SK-N-MC (cell line): ENCODE data around the gene NDC1.

Experiments
- EZH2 ChIP-seq: fragments of 200-600 bp; sonication (generic); IDR thresholded peaks from one replicate; pipeline ENCODE4 v1.6.1; 2017; ENCODE audit warnings: antibody characterized with exemption
- POLR2AphosphoS5 ChIP-seq: IDR thresholded peaks from 2 replicates; pipeline ENCODE4 v1.6.1; 2012; ENCODE audit warnings: mild to moderate bottlenecking, low read depth, low read length, borderline replicate concordance

DNA sequence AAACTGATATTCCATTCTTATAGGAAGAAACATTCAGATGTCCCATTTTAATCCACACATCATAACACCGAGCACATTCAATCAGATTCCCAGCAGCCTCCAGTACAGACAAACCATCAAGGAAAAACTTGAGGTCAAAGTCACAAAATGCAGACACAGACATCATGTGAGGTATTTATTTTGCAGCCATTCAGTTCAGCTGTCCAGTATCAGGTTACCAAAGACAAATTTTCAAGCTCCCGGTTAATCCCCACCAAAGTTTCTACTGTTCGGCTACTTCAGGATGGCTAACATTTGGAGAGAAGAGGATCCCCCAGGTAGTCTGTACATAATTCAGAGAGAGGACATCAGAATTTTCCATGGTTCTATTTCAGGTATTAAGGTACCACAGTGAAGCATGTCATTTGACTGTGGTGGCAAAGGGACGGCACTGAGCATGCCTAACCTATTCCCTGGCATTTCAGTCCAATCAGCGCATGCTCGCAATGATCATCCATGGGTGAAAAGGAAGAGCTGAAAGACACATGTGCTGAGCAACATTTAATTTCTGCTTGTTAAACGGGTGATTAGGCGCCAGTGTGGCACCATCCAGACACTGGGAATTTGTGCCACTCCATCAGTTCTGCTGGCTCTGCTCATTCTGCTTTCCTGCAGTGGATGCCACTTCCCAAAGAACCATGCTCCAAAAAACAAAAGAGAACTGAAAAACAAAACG lies 13.6 kb upstream of the NDC1 start:
- no peak for TF ChIP-seq EZH2
- no peak for TF ChIP-seq POLR2AphosphoS5
